Cardiac muscle cell (in vitro differentiated cells and primary cell): ENCODE results near the gene CERCAM. TPM values are rescaled to one million over a fixed set of nuclear protein-coding genes. Genes with fewer than 3 reads are reported as not detected.

Experiments used
- DNase-seq, 2 donors: peaks; one replicate each; pipeline versions ENCODE4 v3.0.0 to v3.0.0-alpha.2; 2010 to 2017; ENCODE audit warnings: low read depth in 1 of 2, low spot score in 1 of 2
- H3K27ac ChIP-seq: fragments of 200-600 bp; sonication (generic); 2 replicates; pipeline ENCODE4 v1.5.1; 2016
- H3K27me3 ChIP-seq: fragments of 200-600 bp; sonication (generic); 2 replicates; pipeline ENCODE4 v1.6.0; 2016; ENCODE audit warnings: control low read depth
- H3K36me3 ChIP-seq: fragments of 200-600 bp; sonication (generic); 2 replicates; pipeline ENCODE4 v1.5.1; 2016; ENCODE audit warnings: control low read depth
- H3K4me1 ChIP-seq: fragments of 200-600 bp; sonication (generic); 2 replicates; pipeline ENCODE4 v1.8.1; 2017; ENCODE audit warnings: low read depth, mild to moderate bottlenecking, mixed run types
- H3K4me3 ChIP-seq: fragments of 200-600 bp; sonication (generic); 2 replicates; pipeline ENCODE4 v1.5.1; 2016; ENCODE audit warnings: mild to moderate bottlenecking
- H3K9me3 ChIP-seq: fragments of 200-600 bp; sonication (generic); 2 replicates; pipeline ENCODE4 v1.5.1; 2017; ENCODE audit warnings: low read depth, mild to moderate bottlenecking, control low read depth
- CTCF ChIP-seq: IDR thresholded peaks from 2 replicates; pipeline ENCODE4 v1.5.1; 2012; ENCODE audit warnings: low read depth, mild to moderate bottlenecking, low read length
- polyA plus RNA-seq: library from polyadenylated mRNA; unstranded; fragments of >200 nt; fragmentation: Nextera tagmentation; extraction: Ambion mirVana; gene quantifications from 2 replicates; pipeline ENCODE4 v1.2.1, GENCODE V29; 2016
- total RNA-seq: library from RNA; depleted of rRNA; stranded (reverse); fragments of >200 nt; gene quantifications from 2 replicates; pipeline ENCODE4 v1.2.3, GENCODE V29; 2016

The CERCAM gene
- total and polyA plus RNA-seq, 2 experiments from 2014 or later = 38.6 to 53.8 TPM

GRCh38 chr9:128481561-128481960, 60.9 kb downstream of the CERCAM start:
- Histone ChIP-seq H3K4me1 (no peaks in the 10 kb centered on the region), H3K9me3 (no peaks in the 10 kb centered on the region), H3K4me3 (no peak overlapping the region), H3K27ac (no peak overlapping the region), H3K36me3 (peaks cover 15% of the 10 kb centered on the region), H3K27me3 (no peaks in the 10 kb centered on the region)
- TF ChIP-seq CTCF = no peak
- no peak for DNase-seq

DNA sequence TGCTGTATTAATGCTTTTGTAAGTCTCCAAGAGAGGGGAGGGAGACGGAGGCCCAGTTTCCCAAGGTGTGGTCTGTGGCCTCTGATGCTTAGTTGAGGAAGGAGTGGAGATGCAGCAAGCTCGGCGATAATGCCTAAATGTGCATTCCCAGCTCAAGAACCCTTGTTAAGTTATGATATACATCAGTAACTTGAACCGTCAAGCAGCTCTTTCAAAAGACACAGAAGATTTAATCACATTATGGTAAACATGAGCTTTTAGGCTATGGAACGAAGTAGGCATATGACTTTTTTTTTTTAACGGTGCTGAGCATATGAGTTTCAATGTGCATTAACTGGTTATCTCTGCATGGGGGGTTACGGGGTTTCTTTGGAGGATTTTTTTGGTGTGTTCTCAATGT, 61.5 kb downstream of the CERCAM start:
- TF ChIP-seq CTCF = no peak
- H3K4me1 ChIP-seq = no peaks in the 10 kb centered on the region
- H3K36me3 ChIP-seq = peaks cover 15% of the 10 kb centered on the region
- DNase-seq = no peak
- H3K9me3 ChIP-seq = no peaks in the 10 kb centered on the region
- no peak overlapping the region for H3K27ac ChIP-seq
- no peak overlapping the region for H3K4me3 ChIP-seq
- H3K27me3 ChIP-seq = no peaks in the 10 kb centered on the region

- H3K36me3 ChIP-seq = peaks cover 20% of the 10 kb centered on the region
- H3K27me3 ChIP-seq = no peaks in the 10 kb centered on the region
- no peak for TF ChIP-seq CTCF
These were observed 64.2 kb downstream of the CERCAM start for GRCh38 chr9:128484686-128485413.

GRCh38 chr9:128485414-128485855, 64.8 kb downstream of the CERCAM start:
- no peak for TF ChIP-seq CTCF
- no peaks in the 10 kb centered on the region for H3K9me3 ChIP-seq
- peaks cover 23% of the 10 kb centered on the region for H3K36me3 ChIP-seq
- H3K4me3 ChIP-seq = no peak overlapping the region
- no peak overlapping the region for H3K27ac ChIP-seq
- no peaks in the 10 kb centered on the region for H3K27me3 ChIP-seq
- no peaks in the 10 kb centered on the region for H3K4me1 ChIP-seq
- no peak for DNase-seq

More at GRCh38 chr9:128484686-128485413, 64.2 kb downstream of the CERCAM start:
- no peaks in the 10 kb centered on the region for H3K9me3 ChIP-seq
- no peaks in the 10 kb centered on the region for H3K4me1 ChIP-seq
- H3K4me3 ChIP-seq = no peak overlapping the region
- no peak for DNase-seq
- no peak overlapping the region for H3K27ac ChIP-seq

DNA sequence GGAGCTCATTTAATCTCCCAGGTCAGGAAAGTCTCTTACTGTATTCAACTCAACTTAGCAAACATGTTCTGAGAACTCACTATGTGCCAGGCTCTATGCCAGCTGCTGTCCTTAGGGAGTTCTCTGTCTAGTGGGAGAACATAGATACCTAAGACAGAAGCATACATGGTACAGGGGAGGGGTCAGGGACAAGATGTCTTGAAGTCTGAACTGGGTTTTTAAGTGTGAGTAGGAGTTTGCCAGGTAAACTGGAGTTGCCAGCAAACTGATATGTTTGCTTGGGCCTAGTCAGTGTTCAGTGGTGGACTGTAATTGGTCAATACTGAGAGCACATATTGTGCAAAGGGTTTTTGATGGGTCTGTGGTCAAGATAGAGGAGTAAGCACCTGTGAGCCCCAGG, 65.5 kb downstream of the CERCAM start:
- Histone ChIP-seq H3K4me3 (no peak overlapping the region), H3K27me3 (no peaks in the 10 kb centered on the region), H3K9me3 (no peaks in the 10 kb centered on the region), H3K36me3 (peaks cover 23% of the 10 kb centered on the region), H3K4me1 (no peaks in the 10 kb centered on the region), H3K27ac (no peak overlapping the region)
- no peak for DNase-seq
- no peak for TF ChIP-seq CTCF

Other genes with a start within 250 kb of the CERCAM start
- 63.1 and 105 TPM in 2 replicates for gene CIZ1, start 229.3 kb upstream of the CERCAM start, total RNA-seq
- 95.0 and 119 TPM in 2 replicates for gene CIZ1, start 229.3 kb upstream of the CERCAM start, polyA plus RNA-seq
- 17.6 and 42.3 TPM in 2 replicates for gene DNM1, start 217.5 kb upstream of the CERCAM start, total RNA-seq
- gene DNM1, start 217.5 kb upstream of the CERCAM start, polyA plus RNA-seq = 24.3 and 47.2 TPM in 2 replicates
- gene GOLGA2, start 144.8 kb upstream of the CERCAM start, total RNA-seq = 95.3 and 96.4 TPM in 2 replicates
- 32.0 and 35.3 TPM in 2 replicates for gene GOLGA2, start 144.8 kb upstream of the CERCAM start, polyA plus RNA-seq
- 37.7 and 61.0 TPM in 2 replicates for gene SWI5, start 144.6 kb upstream of the CERCAM start, total RNA-seq
- 58.2 and 82.6 TPM in 2 replicates for gene SWI5, start 144.6 kb upstream of the CERCAM start, polyA plus RNA-seq
- 15.5 and 18.6 TPM in 2 replicates for gene TRUB2, start 98.4 kb upstream of the CERCAM start, total RNA-seq
- gene TRUB2, start 98.4 kb upstream of the CERCAM start, polyA plus RNA-seq = 54.2 and 63.5 TPM in 2 replicates
- gene COQ4, start 98.0 kb upstream of the CERCAM start, total RNA-seq = 87.1 and 93.3 TPM in 2 replicates
- gene COQ4, start 98.0 kb upstream of the CERCAM start, polyA plus RNA-seq = 75.1 and 81.1 TPM in 2 replicates
- 16.9 and 30.2 TPM in 2 replicates for gene SLC27A4, start 80.3 kb upstream of the CERCAM start, total RNA-seq
- gene SLC27A4, start 80.3 kb upstream of the CERCAM start, polyA plus RNA-seq = 17.8 TPM in 2 replicates
- 48.0 and 51.8 TPM in 2 replicates for gene URM1, start 49.5 kb upstream of the CERCAM start, total RNA-seq
- 39.7 and 71.0 TPM in 2 replicates for gene URM1, start 49.5 kb upstream of the CERCAM start, polyA plus RNA-seq
- gene ODF2, start 35.1 kb downstream of the CERCAM start, total RNA-seq = 31.5 and 66.9 TPM in 2 replicates
- 31.3 and 47.2 TPM in 2 replicates for gene ODF2, start 35.1 kb downstream of the CERCAM start, polyA plus RNA-seq
- gene GLE1, start 83.9 kb downstream of the CERCAM start, total RNA-seq = 20.6 and 22.4 TPM in 2 replicates
- gene GLE1, start 83.9 kb downstream of the CERCAM start, polyA plus RNA-seq = 16.3 and 28.4 TPM in 2 replicates
- gene SPTAN1, start 131.7 kb downstream of the CERCAM start, total RNA-seq = 207 and 227 TPM in 2 replicates
- gene SPTAN1, start 131.7 kb downstream of the CERCAM start, polyA plus RNA-seq = 118 TPM in 2 replicates
- gene DYNC2I2, start 236.0 kb downstream of the CERCAM start, total RNA-seq = 77.2 and 94.9 TPM in 2 replicates
- 81.7 and 119 TPM in 2 replicates for gene DYNC2I2, start 236.0 kb downstream of the CERCAM start, polyA plus RNA-seq